ENCODE measurements around the gene CRISPLD2.
A peak's percentile ranks its signal among the peaks of the same experiment; 100 is the strongest.

The CRISPLD2 gene, protein sequence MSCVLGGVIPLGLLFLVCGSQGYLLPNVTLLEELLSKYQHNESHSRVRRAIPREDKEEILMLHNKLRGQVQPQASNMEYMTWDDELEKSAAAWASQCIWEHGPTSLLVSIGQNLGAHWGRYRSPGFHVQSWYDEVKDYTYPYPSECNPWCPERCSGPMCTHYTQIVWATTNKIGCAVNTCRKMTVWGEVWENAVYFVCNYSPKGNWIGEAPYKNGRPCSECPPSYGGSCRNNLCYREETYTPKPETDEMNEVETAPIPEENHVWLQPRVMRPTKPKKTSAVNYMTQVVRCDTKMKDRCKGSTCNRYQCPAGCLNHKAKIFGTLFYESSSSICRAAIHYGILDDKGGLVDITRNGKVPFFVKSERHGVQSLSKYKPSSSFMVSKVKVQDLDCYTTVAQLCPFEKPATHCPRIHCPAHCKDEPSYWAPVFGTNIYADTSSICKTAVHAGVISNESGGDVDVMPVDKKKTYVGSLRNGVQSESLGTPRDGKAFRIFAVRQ

DNA sequence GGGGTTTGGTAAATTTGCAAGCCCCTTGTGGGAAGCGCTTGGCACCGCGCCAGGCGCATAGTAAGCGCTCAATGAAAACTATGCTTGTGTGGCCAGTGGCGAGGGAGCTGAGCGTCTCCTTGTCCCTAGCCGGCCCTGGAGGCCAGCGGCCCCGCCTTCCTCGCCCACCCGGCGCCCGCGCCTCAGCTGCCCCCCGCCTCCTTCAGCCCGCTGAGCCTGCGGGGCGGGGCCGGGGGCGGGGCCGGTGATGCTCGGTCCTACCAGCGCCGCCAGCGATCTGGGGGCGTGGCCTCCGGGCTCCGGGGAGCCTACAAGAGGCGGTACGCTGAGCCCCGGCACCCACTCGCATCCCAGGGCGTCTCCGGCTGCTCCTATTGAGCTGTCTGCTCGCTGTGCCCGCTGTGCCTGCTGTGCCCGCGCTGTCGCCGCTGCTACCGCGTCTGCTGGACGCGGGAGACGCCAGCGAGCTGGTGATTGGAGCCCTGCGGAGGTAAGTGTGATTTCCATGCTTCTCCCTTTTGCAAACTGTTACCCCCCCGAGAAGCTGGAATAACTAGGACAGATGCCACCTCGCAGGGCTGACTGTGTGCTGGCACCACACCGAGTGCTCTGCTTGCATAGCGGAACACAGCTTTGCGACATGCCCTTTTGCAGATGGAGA, at the start of gene CRISPLD2:
Gene CRISPLD2 (plus strand): TSS at position 342 of the 661 bp plus-strand sequence. CDS start 18,511 bp downstream, outside the sequence.
- H3K4me3 ChIP-seq (ENCODE audit: low read depth, low read length), result peak within 1 kb of the TSS; percentile 63
- no peak for DNase-seq (ENCODE audit: low read depth)

DNA sequence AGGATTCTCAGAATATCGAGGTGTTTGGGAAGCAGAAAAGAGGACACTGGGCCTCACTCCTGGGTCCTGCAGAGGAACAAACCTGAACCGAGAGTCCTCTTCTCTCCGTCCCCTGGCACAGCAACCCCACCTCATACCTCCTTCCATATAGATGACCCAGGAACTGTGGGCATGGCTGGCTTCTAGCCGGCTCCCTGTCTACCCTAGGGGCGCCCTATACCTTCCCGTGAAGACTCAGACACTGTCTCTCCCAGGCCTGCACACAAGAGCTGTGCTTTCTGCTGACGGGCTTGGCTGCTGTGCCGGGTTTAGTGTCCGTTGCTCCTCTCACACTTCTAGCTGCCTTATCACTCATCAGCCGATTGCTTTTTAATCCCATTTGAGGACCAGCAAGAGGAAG, 46.5 kb upstream of the CRISPLD2 start:
- no peak for DNase-seq (ENCODE audit: low read depth)
- H3K4me3 ChIP-seq (ENCODE audit: low read depth, low read length), result no peak overlapping the region

- peak; percentile 90 for DNase-seq (ENCODE audit: low read depth)
- no peak overlapping the region for H3K4me3 ChIP-seq (ENCODE audit: low read depth, low read length)
These were observed 45.0 kb upstream of the CRISPLD2 start for GRCh38 chr16:84774810-84775209.

DNA sequence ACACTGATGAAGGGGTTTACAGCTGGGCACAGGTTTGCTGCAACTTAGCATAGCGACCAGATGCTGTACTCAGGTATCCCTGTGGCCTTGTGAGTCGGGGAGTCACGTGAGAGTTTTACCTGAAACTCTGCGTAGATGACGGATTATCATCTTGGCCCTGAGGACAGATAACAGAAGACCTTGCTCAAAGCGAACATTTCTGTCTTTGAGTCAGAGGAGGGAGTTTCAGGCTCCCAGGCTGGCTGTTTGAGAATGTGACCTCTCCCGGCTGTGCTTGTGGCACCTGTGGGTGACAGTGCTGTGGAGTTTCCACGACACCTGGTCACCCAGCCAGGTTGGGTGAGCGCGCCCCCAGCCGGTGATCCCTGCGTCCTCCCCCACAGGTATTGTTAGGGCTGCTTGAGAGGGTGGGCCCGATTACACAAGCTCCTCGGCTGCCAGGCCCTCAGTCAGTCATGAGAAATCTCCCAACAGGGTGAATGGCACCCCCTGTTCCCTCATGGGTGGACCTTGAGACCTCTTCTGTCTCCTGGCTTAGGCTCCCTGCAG, 44.4 kb upstream of the CRISPLD2 start:
- H3K4me3 ChIP-seq (ENCODE audit: low read depth, low read length), result no peak overlapping the region
- no peak for DNase-seq (ENCODE audit: low read depth)

DNA sequence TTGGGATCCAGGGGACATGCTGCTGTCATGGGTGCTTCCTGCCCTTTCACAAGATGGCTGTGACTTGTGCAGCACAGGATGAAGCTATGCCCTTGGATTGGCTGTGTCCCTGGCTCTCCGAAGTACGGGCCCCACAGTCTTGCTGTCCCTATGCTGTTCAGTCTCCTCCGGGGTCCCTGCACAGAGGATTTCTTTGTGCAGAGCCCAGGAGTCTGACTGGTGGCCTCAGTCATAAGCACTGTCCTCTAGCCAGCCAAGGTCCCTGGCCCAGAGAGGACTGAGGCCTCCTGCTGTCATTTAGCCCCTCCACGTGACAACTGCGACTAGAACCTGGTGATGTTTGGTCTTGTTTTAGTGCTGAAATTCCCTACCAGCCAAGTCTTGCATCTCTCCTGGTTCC, 42.4 kb upstream of the CRISPLD2 start:
- no peak for DNase-seq (ENCODE audit: low read depth)
- H3K4me3 ChIP-seq (ENCODE audit: low read depth, low read length), result no peak overlapping the region

DNA sequence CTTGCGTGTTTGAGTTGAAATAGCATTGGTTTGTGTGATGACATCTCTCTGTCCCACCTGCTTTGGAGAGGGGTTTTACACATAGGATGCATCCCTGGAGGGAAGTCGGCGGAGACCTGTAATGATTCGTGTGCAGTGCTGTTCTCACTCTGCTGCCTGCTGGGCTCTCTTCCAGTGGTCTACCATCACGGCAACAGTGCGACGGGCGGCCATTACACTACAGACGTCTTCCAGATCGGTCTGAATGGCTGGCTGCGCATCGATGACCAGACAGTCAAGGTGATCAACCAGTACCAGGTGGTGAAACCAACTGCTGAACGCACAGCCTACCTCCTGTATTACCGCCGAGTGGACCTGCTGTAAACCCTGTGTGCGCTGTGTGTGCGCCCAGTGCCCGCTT, 41.1 kb upstream of the CRISPLD2 start:
- no peak for DNase-seq (ENCODE audit: low read depth)
- no peak overlapping the region for H3K4me3 ChIP-seq (ENCODE audit: low read depth, low read length)

GRCh38 chr16:84780063-84780462, 39.7 kb upstream of the CRISPLD2 start:
- no peak for DNase-seq (ENCODE audit: low read depth)

GRCh38 chr16:84780544-84781376, 39.0 kb upstream of the CRISPLD2 start:
- DNase-seq (ENCODE audit: low read depth), result no peak
- no peak overlapping the region for H3K4me3 ChIP-seq (ENCODE audit: low read depth, low read length)

More at GRCh38 chr16:84780063-84780462, 39.7 kb upstream of the CRISPLD2 start:
- no peak overlapping the region for H3K4me3 ChIP-seq (ENCODE audit: low read depth, low read length)

DNA sequence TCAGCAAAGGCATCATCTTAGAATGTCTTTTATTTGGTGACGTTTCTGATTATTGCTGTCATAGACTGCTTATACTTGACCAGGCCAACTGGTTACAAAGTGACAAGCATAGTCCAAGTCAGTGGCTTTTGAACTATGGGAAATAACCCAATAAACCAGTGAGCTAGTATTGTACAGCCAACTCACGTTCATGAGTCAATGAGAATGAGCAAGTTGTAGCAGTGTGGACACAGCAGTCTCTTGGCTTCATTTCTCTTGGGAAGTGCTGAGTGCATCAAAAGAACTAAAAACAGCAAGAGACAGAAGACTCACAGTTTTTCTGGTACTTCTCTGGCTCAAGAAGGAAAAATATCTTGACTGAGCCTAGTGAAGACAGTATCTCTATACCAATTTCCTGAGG, 36.9 kb upstream of the CRISPLD2 start:
- DNase-seq (ENCODE audit: low read depth), result no peak
- no peak overlapping the region for H3K4me3 ChIP-seq (ENCODE audit: low read depth, low read length)

- no peak for DNase-seq (ENCODE audit: low read depth)
- no peak overlapping the region for H3K4me3 ChIP-seq (ENCODE audit: low read depth, low read length)
These were observed 33.8 kb upstream of the CRISPLD2 start for GRCh38 chr16:84785843-84786581.

DNA sequence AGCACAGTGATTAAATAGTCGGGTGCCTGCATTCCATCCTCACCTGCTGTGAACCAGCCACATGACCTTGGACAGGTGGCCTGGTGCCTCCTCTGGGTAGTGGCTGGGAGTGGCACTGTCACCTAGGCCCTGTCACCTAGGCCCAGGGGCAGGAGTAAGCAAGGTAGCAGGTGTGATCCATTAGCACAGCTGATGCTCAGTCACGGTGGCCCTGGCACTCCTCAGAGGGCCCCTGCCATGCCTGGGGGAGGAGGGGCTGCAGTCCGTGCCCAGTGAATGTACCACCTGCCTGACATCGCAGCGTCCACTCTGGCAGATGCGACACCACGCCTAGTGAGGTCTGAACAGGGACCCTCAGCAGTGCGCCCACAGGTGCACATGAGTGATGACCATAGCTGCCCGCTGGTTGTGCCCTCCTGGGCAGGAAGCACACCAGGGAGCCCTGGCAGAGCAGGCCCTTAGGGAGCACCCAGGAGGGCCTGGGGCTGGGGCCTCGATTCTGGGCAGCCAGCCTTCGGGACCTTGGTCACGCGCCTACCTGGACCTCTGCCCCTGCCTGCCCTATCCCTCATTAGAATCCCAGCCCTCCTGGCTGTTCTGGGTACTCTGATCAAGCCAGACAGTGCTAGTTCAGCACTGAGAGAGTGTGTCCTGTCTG, 33.1 kb upstream of the CRISPLD2 start:
- no peak for DNase-seq (ENCODE audit: low read depth)
- no peak overlapping the region for H3K4me3 ChIP-seq (ENCODE audit: low read depth, low read length)

DNA sequence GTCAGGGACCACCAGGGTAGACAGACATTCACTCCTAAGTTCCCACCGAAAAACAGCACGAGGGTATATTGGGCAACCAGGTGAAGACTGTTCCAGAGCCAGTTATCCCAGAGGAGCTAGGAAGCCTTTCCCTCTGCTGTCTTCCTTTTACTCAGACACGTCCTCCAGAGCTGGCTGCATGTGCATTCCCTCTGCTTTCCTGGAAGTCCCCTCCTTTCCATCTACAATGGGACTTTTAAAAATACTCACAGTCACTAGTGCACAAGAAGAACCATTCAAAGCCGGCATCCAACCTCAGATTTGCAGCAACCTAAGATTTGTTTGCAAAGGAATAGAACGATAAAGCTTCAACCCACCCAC, 32.5 kb upstream of the CRISPLD2 start:
- no peak overlapping the region for H3K4me3 ChIP-seq (ENCODE audit: low read depth, low read length)
- DNase-seq (ENCODE audit: low read depth), result no peak

DNA sequence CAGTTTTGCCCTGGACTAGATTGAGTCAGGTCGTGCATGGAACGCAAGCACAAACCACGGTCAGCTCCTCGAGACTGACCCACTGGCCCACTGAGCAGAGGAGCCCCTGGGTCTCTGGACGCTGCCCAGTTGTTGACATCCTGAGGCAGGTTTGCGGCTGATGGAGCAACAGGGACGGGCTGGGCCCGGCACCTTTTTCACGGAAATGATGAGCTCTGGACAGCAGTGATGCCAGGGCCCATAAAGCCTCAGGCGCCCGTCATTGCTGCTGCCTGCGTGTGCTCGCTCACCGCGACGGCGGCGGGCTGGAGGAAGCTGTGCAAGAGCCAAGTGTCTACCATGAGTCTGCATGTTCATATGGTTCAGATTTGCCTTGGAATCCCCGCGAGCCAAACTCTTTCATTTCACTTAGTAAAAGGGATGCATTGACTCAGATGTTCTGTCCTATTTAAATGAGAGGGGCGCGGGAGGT, 30.8 kb upstream of the CRISPLD2 start:
- no peak overlapping the region for H3K4me3 ChIP-seq (ENCODE audit: low read depth, low read length)
- DNase-seq (ENCODE audit: low read depth), result peak; percentile 79

- H3K4me3 ChIP-seq (ENCODE audit: low read depth, low read length), result no peak overlapping the region
- no peak for DNase-seq (ENCODE audit: low read depth)
These were observed 30.4 kb upstream of the CRISPLD2 start for GRCh38 chr16:84789431-84789830.

GRCh38 chr16:84790301-84790700, 29.5 kb upstream of the CRISPLD2 start:
- no peak overlapping the region for H3K4me3 ChIP-seq (ENCODE audit: low read depth, low read length)
- DNase-seq (ENCODE audit: low read depth), result no peak

GRCh38 chr16:84791088-84791487, 28.7 kb upstream of the CRISPLD2 start:
- DNase-seq (ENCODE audit: low read depth), result peak; percentile 57

DNA sequence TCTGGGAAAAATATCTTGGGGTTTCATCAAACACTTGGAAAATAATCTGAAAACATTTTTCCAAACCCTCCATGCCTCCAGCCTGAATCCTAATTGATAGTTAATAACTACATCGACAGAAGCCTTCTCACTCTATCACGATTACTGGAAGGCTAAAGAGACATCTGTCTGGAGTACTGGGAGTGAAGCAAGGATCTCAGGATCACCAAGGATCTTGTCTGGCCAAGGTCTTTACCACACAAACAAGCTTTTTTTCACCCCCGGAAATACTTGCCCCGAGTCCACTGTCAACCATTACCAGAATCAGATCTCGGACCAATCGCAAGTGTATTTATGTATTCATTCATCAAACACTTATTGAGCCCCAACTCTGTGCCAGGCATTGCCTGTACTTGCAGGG, 28.3 kb upstream of the CRISPLD2 start:
- no peak overlapping the region for H3K4me3 ChIP-seq (ENCODE audit: low read depth, low read length)
- DNase-seq (ENCODE audit: low read depth), result no peak

More at GRCh38 chr16:84791088-84791487, 28.7 kb upstream of the CRISPLD2 start:
- no peak overlapping the region for H3K4me3 ChIP-seq (ENCODE audit: low read depth, low read length)

DNA sequence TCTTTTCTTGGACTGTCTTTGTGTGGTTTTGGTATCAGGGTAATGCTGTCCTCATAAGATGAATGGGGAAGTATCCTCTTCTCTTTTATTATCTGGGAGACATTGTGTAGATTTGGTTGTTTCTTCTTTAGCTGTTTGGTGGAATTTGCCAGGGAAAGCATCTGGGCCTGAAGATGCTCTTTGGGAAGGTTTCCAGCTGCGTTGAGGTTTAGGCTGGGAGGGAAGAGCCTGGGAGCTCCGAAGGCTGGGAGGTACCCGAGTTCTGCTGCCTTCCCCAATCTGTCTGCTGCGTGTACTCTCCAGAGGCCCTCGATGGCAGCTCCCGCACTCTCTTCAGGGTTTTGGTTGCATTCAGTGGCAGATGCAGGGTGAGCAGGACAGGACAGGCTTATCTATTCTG, 25.6 kb upstream of the CRISPLD2 start:
- DNase-seq (ENCODE audit: low read depth), result no peak
- H3K4me3 ChIP-seq (ENCODE audit: low read depth, low read length), result no peak overlapping the region
